Adrenal gland (tissue), 12 donors: Measurements from ENCODE around the gene FYN. TPM values are rescaled to one million over a fixed set of nuclear protein-coding genes. Genes with fewer than 3 reads are reported as not detected.

Experiments
- DNase-seq, 7 donors: peaks; one replicate each; pipeline ENCODE4 v3.0.0-alpha.2; 2019 to 2020
- H3K27ac ChIP-seq, 5 donors: fragments of 200-600 bp; sonication (generic) in 4 of 5; 1 replicate in 3 of 5; 2 replicates in 2 of 5; pipeline versions ENCODE4 v1.5.1 to v1.8.0; 2016 to 2020; ENCODE audit warnings: mild to moderate bottlenecking in 1 of 5
- H3K27me3 ChIP-seq: fragments of 200-600 bp; 2 replicates; pipeline ENCODE4 v1.8.0; 2021
- H3K36me3 ChIP-seq, 2 donors: fragments of 200-600 bp; replicated peaks in 1 of 2; 1 replicate in 1 of 2; 2 replicates in 1 of 2; pipeline versions ENCODE4 v1.5.1 to v1.8.0; 2018 to 2022
- H3K4me1 ChIP-seq, 2 donors: fragments of 200-600 bp; replicated peaks in 1 of 2; 1 replicate in 1 of 2; 2 replicates in 1 of 2; pipeline versions ENCODE4 v1.5.1 to v1.8.0; 2018 to 2021
- H3K4me3 ChIP-seq, 4 donors: fragments of 200-600 bp; sonication (generic) in 3 of 4; one replicate each; pipeline ENCODE4 v1.5.1; 2016 to 2018
- H3K9me3 ChIP-seq, 3 donors: fragments of 200-600 bp; sonication (generic) in 1 of 3; replicated peaks in 1 of 3; 1 replicate in 2 of 3; 2 replicates in 1 of 3; pipeline versions ENCODE4 v1.5.1 to v1.8.0; 2016 to 2021
- CTCF ChIP-seq, 6 experiments: fragments of 450-650 bp in 4 of 6; fragments of 200-600 bp in 2 of 6; sonication (generic) in 1 of 6; IDR thresholded peaks; 1 replicate in 5 of 6; 2 replicates in 1 of 6; pipeline versions ENCODE4 v1.5.1 to v1.8.0; 2016 to 2021; ENCODE audit warnings: antibody characterized with exemption in 6 of 6, mild to moderate bottlenecking in 2 of 6, moderate library complexity in 1 of 6
- POLR2A ChIP-seq, 2 donors: fragments of 450-650 bp; IDR thresholded peaks; one replicate each; pipeline ENCODE4 v1.6.1; 2017; ENCODE audit warnings: antibody characterized with exemption in 2 of 2, mild to moderate bottlenecking in 2 of 2, moderate library complexity in 1 of 2
- WGBS, 4 donors: extraction: QIAGEN DNeasy Blood & Tissue Kit in 2 of 4; methylation state at CpG; one replicate each; pipeline versions ENCODE4 v1.1.5 to v1.1.7; 2013 to 2017; 5-methylcytosine and 5-hydroxymethylcytosine counted together
- intact Hi-C, 2 donors: fragments of 100-400 bp; cut with DNase I; formaldehyde crosslinking; loops; one replicate each; pipeline versions ENCODE4 v1.14.1 to v1.15.0; 2022 to 2023
- polyA plus RNA-seq, 3 donors: library from polyadenylated mRNA; stranded (reverse); fragments of 200-250 nt in 2 of 3; fragments of 350-450 nt in 1 of 3; fragmentation: Illumina TruSeq in 1 of 3; extraction: RNeasy Lipid Tissue Mini Kit (QIAGEN cat#74804) in 1 of 3; gene quantifications; one replicate each; pipeline ENCODE4 v1.2.3, GENCODE V29; 2013 to 2014
- total RNA-seq, 9 donors: library from RNA; depleted of rRNA in 4 of 9; stranded (reverse); fragments of >200 nt in 4 of 9; fragments of 120-200 nt in 1 of 9; fragmentation: NEBNext Ultra II Directional in 1 of 9; extraction: Animal tissue kit (Norgen Biotek cat#: 25700) in 1 of 9; gene quantifications; one replicate each; pipeline versions ENCODE4 v1.1.0 to v1.2.4, GENCODE V29; 2013 to 2023
- donor health status: healthy with polysubstance abuse.
- donor health status: Bipolar disorder and iron deficiency.
- donor health status: DM: yes; HTN: yes; CAD: no.
- donor health status: DM: no; HTN: no; CAD: no.
- donor health status: DM: no; HTN: no; CAD: no.
- donor health status: DM: yes; HTN: yes; CAD: no.

Gene FYN
- total and polyA plus RNA-seq, 12 donors, result 10.7 to 36.5 (median 19.8) TPM

- Histone ChIP-seq H3K9me3 (no peaks in the 10 kb centered on the region), H3K4me1 (no peaks in the 10 kb centered on the region), H3K4me3 (no peak overlapping the region), H3K27ac (no peak overlapping the region), H3K36me3 (no peaks in the 10 kb centered on the region), H3K27me3 (no peaks in the 10 kb centered on the region)
- TF ChIP-seq CTCF (IDR thresholded peaks at IDR 0.05) (no peak), POLR2A (IDR thresholded peaks at IDR 0.05) (no peak)
- DNase-seq, result no peak
- WGBS, 4 donors, result 81 to 93% (median 90%) methylated on average over 7 of the region's 7 CpGs
- intact Hi-C loops, result no loop called here
Measured at GRCh38 chr6:111732390-111732789, 140.9 kb downstream of the FYN start.

GRCh38 chr6:111731456-111732195, 141.6 kb downstream of the FYN start:
- no peaks in the 10 kb centered on the region for H3K36me3 ChIP-seq
- WGBS, 4 donors, result 54 to 69% (median 65%) methylated on average over 4 to 6 of the region's 6 CpGs
- H3K4me1 ChIP-seq, result no peaks in the 10 kb centered on the region
- no peaks in the 10 kb centered on the region for H3K9me3 ChIP-seq
- intact Hi-C loops, result no loop called here
- TF ChIP-seq POLR2A (IDR thresholded peaks at IDR 0.05), result no peak
- TF ChIP-seq CTCF (IDR thresholded peaks at IDR 0.05), result no peak
- H3K27me3 ChIP-seq, result no peaks in the 10 kb centered on the region
- no peak for DNase-seq
- H3K4me3 ChIP-seq, result no peak overlapping the region
- H3K27ac ChIP-seq, result peak overlapping the region in 1 of 5 donors; percentile 20

GRCh38 chr6:111730864-111731263, 142.4 kb downstream of the FYN start:
- no peak overlapping the region for H3K4me3 ChIP-seq
- H3K27ac ChIP-seq, result peak overlapping the region in 1 of 5 donors; percentile 20
- intact Hi-C loops, result no loop called here
- 57 to 61% (median 59%) methylated on average over 11 of the region's 11 CpGs for WGBS, 4 donors
- H3K36me3 ChIP-seq, result no peaks in the 10 kb centered on the region
- TF ChIP-seq CTCF (IDR thresholded peaks at IDR 0.05), result no peak
- TF ChIP-seq POLR2A (IDR thresholded peaks at IDR 0.05), result no peak
- no peaks in the 10 kb centered on the region for H3K9me3 ChIP-seq
- peak in 6 of 7 donors; percentile 23 to 74 (median 32) for DNase-seq
- no peaks in the 10 kb centered on the region for H3K27me3 ChIP-seq
- H3K4me1 ChIP-seq, result no peaks in the 10 kb centered on the region

GRCh38 chr6:111727802-111728201, 145.4 kb downstream of the FYN start:
- intact Hi-C loops, result no loop called here
- Histone ChIP-seq H3K27ac (no peak overlapping the region), H3K27me3 (no peaks in the 10 kb centered on the region), H3K4me3 (no peak overlapping the region), H3K4me1 (peaks cover 0 to under 1% of the 10 kb centered on the region in 2 donors), H3K36me3 (no peaks in the 10 kb centered on the region), H3K9me3 (no peaks in the 10 kb centered on the region)
- WGBS, 4 donors, result 59 to 87% (median 76%) methylated on average over 3 of the region's 3 CpGs
- no peak for DNase-seq
- no peak for TF ChIP-seq POLR2A (IDR thresholded peaks at IDR 0.05)
- peak; percentile 30 to 40 (median 32) for TF ChIP-seq CTCF (IDR thresholded peaks at IDR 0.05)
